HG03159 (cell line): ENCODE measurements around the gene RAD51D.
"Not testable (repeated sequence)": the region's sequence is repeated elsewhere in the genome, so short reads cannot be mapped to it uniquely, and the experiment has no call there.

Experiments used
- ATAC-seq: cut with Tn5 transposase; IDR thresholded peaks from one replicate; pipeline ENCODE4 v1.9.1; 2021; ENCODE audit warnings: mild to moderate bottlenecking, moderate library complexity; ENCODE audit not compliant: unreplicated experiment

Gene RAD51D

GRCh38 chr17:35119370-35120165 is at the start of gene RAD51D:
Gene RAD51D, minus strand, starts transcription at chr17:35119860. Its CDS starts 247 bp downstream, at chr17:35119613.
- peak; percentile 82 for ATAC-seq

GRCh38 chr17:35167666-35168065 is 48.0 kb upstream of the RAD51D start:
- ATAC-seq: no peak

- no peak for ATAC-seq
Observed at GRCh38 chr17:35167046-35167445, 47.4 kb upstream of the RAD51D start.

- ATAC-seq: no peak
Observed at GRCh38 chr17:35166526-35166925, 46.9 kb upstream of the RAD51D start.

GRCh38 chr17:35164716-35165115 is 45.1 kb upstream of the RAD51D start:
- no peak for ATAC-seq

GRCh38 chr17:35163886-35164285 is 44.2 kb upstream of the RAD51D start:
- no peak for ATAC-seq

GRCh38 chr17:35162755-35163154 is 43.1 kb upstream of the RAD51D start:
- no peak for ATAC-seq

GRCh38 chr17:35161281-35161761 is 41.7 kb upstream of the RAD51D start:
- no peak for ATAC-seq

- no peak for ATAC-seq
Observed at GRCh38 chr17:35160354-35161201, 40.9 kb upstream of the RAD51D start.

- no peak for ATAC-seq
Observed at GRCh38 chr17:35159940-35160339, 40.3 kb upstream of the RAD51D start.

GRCh38 chr17:35155246-35155645 is 35.6 kb upstream of the RAD51D start:
- no peak for ATAC-seq

- no peak for ATAC-seq
Observed at GRCh38 chr17:35154196-35155165, 34.8 kb upstream of the RAD51D start.

GRCh38 chr17:35152421-35153140 is 32.9 kb upstream of the RAD51D start:
- no peak for ATAC-seq

GRCh38 chr17:35151080-35151479 is 31.4 kb upstream of the RAD51D start:
- not testable (repeated sequence) for ATAC-seq

- no peak for ATAC-seq
Observed at GRCh38 chr17:35149941-35150340, 30.3 kb upstream of the RAD51D start.

- ATAC-seq: no peak
Observed at GRCh38 chr17:35148144-35148543, 28.5 kb upstream of the RAD51D start.

GRCh38 chr17:35147375-35147905 is 27.8 kb upstream of the RAD51D start, which contains the start of gene UNC45B:
Gene UNC45B, plus strand, starts transcription at chr17:35147817. Its CDS starts 447 bp downstream, at chr17:35148264.
- no peak for ATAC-seq

- ATAC-seq: no peak
Observed at GRCh38 chr17:35146214-35146833, 26.7 kb upstream of the RAD51D start.

GRCh38 chr17:35144840-35145239 is 25.2 kb upstream of the RAD51D start:
- no peak for ATAC-seq
